Coronary artery (tissue), 2 donors: ENCODE results near the gene PAQR5.

Source experiments
- DNase-seq: peaks from one replicate; pipeline ENCODE4 v3.0.0-alpha.2; 2017; ENCODE audit warnings: low spot score
- H3K27ac ChIP-seq, 2 donors: fragments of 200-600 bp; sonication (generic); one replicate each; pipeline ENCODE4 v1.5.1; 2016 to 2019
- H3K4me3 ChIP-seq: fragments of 200-600 bp; sonication (generic); 2 replicates; pipeline ENCODE4 v1.5.1; 2016; ENCODE audit warnings: mild to moderate bottlenecking, moderate library complexity
- TF ChIP-seq, protein P1 (sequence below): fragments of 200-600 bp; sonication (generic); IDR thresholded peaks from one replicate; pipeline ENCODE4 v1.5.1; 2019; ENCODE audit warnings: antibody characterized with exemption

PAQR5 gene

DNA sequence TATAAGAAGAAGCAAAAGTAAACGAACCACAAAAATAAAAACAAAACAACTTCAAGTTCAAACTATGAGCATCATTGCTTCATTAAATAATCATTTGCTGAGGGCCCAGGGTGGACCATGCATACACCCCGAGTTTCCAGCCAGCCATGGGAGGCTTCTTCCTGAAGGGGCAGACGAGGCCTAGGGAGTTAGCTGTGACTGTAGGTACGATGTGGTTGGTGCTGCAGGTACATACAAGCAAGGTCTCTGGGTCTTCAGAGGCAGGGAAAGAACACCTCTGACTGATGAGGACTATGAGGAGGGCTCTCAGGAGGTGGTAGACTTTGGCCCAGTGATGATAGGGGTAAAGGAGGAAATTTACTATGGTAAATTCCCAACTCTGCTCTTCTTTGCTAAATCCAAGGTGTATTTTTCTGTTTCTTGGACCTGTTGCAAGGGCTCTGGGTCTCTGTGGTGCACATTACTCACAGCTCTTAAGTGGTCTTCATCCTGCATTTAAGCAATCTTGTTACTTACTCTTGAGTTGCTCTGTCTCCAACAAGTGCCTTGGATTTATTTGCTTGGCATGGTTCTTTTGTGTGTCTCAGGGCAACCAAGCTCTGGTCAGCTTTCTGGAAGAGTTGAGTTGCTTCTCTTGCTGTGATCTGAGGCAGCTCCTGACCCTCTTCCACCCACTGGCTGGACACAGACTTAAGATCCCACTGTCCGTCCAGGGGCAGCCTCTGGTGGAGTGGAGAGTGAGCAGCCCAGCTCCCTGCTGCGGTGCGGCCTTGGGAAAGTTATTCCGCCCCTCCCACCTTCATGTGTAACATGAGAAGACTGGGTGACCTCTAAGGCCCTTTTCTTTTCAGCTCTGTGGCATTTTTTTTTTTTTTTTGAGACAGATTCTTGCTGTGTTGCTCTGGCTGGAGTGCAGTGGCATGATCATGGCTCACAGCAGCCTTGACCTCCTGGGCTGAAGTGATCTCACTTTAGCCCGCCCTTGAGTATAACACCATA, 59.4 kb downstream of the PAQR5 start:
- TF ChIP-seq, protein P1, sequence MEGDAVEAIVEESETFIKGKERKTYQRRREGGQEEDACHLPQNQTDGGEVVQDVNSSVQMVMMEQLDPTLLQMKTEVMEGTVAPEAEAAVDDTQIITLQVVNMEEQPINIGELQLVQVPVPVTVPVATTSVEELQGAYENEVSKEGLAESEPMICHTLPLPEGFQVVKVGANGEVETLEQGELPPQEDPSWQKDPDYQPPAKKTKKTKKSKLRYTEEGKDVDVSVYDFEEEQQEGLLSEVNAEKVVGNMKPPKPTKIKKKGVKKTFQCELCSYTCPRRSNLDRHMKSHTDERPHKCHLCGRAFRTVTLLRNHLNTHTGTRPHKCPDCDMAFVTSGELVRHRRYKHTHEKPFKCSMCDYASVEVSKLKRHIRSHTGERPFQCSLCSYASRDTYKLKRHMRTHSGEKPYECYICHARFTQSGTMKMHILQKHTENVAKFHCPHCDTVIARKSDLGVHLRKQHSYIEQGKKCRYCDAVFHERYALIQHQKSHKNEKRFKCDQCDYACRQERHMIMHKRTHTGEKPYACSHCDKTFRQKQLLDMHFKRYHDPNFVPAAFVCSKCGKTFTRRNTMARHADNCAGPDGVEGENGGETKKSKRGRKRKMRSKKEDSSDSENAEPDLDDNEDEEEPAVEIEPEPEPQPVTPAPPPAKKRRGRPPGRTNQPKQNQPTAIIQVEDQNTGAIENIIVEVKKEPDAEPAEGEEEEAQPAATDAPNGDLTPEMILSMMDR, result no peak
- DNase-seq, result no peak
- Histone ChIP-seq H3K27ac (no peak overlapping the region), H3K4me3 (no peak overlapping the region)

DNA sequence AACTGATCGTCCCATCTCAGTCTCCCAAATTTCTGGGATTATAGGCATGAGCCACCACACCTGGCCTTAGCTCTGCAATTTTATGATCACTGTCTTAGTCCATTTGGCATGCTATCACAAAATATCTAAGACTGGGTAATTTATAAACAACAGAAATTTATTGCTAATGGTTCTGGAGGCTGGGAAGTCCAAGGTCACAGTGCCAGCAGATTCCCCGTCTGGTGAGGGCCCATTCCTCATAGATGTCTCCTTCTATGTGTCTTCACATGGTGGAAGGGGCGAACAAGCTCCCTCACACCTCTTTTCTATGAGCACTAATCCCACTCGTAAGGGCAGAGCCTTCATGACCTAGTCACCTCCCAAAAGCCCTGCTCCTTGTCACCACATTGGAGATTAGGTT, 60.1 kb downstream of the PAQR5 start:
- no peak overlapping the region for H3K4me3 ChIP-seq
- TF ChIP-seq, protein P1, result no peak
- no peak for DNase-seq
- H3K27ac ChIP-seq, result no peak overlapping the region

DNA sequence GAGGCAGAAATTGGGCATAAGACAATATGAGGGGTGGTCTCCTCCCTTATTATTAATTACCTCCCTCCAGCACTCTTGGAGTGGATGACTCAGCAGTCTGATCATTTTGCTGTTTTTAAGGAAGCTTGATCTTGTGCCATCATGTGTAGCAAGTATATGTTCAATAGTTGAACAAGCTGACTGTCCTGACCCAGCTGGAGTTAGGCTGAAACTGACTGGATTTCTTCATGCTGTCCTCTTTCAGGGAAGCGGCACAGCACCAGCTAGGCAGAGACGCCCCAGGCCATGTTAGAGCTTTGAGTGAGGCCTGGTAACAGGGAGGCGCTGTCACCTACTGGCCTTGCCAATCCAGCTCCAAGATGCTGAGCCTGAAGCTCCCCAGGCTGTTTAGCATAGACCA, 61.0 kb downstream of the PAQR5 start:
- TF ChIP-seq, protein P1, result no peak
- DNase-seq, result no peak
- H3K27ac ChIP-seq, result no peak overlapping the region
- H3K4me3 ChIP-seq, result no peak overlapping the region

DNA sequence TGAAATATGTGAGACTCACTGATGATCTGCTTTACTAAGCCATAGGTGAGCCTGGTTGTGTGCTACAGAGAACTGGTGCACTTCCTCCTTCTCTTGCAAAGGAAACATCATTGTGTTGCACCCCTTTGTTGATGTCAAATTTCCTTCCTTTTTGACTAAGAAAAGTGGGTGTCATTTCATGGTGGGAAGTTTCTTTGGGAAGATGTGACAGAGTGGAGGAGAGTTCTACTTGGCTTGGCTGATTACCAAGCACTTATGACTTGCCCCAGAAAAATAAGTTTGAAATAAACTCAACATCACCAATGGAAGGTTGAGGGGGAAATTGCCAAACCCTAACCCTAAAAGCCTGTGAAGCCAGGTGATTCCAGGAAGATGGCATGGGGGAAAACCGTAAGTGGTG, 61.9 kb downstream of the PAQR5 start:
- H3K27ac ChIP-seq, result no peak overlapping the region
- no peak for DNase-seq
- H3K4me3 ChIP-seq, result no peak overlapping the region
- TF ChIP-seq, protein P1, result no peak

DNA sequence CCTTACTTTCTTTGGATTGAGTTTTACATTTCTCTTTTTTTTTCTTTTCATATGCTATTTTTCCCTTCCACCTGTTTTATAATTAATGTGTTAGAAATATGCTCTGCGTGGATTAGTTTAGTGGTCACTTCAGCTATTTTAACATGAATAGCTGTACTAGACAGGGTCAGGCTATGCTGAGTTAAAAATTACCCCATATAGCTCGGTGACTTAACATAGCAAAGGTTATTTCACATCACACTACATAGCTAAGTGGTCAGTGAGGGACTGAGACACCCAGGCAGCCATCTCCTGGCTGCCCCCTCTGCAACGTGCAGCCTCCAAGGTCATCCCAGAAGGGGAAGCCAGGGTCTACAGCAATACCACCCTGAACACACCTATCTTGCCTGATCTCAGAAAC, 68.5 kb downstream of the PAQR5 start:
- DNase-seq, result no peak
- no peak overlapping the region for H3K4me3 ChIP-seq
- TF ChIP-seq, protein P1, result no peak
- no peak overlapping the region for H3K27ac ChIP-seq

DNA sequence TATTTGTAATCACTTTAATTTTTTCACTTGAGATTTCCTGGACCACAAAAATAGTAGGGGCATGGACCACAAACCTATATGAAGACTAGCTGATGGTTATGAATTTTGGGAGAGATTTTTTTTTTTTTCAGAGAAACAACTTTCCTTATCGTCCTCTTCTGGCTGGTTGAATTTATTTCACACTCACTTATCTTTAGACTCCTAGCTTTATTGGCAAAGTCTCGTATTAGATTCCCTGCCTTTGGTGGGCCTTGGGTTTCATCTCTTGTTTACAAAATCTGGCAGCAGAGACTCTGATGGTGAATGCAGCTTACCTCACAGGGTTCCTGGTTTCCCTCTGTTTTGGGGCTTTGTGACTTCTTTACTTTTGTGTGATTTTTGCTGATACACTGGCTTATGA, 70.9 kb downstream of the PAQR5 start:
- no peak overlapping the region for H3K27ac ChIP-seq
- H3K4me3 ChIP-seq, result no peak overlapping the region
- no peak for DNase-seq
- TF ChIP-seq, protein P1, result no peak

DNA sequence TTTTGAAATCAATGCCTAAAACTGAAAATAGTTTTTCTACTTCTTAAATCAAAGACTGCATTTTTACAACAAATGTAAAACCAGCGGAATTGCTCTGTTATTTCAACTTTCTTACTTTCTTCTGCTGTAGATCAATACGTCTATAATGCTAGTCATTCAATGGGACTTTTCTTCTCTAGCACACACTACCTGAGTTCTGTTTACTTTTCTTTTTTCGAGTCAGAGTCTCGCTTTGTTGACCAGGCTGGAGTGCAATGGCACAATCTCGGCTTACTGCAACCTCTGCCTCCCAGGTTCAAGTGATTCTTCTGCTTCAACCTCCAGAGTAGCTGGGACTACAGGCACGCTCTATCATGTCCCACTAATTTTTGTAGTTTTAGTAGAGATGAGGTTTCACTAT, 74.7 kb downstream of the PAQR5 start:
- TF ChIP-seq, protein P1, result no peak
- Histone ChIP-seq H3K27ac (no peak overlapping the region), H3K4me3 (no peak overlapping the region)
- no peak for DNase-seq
